SH-SY5Y (cell line): ENCODE results near the gene MACROD2.

ENCODE experiments used
- GATA2 ChIP-seq: IDR thresholded peaks from 2 replicates; pipeline ENCODE4 v1.6.1; 2011; ENCODE audit warnings: mild to moderate bottlenecking, low read depth, low read length
- GATA3 ChIP-seq: IDR thresholded peaks from 2 replicates; pipeline ENCODE4 v1.6.1; 2011; ENCODE audit warnings: low read depth, mild to moderate bottlenecking, low read length, moderate library complexity

DNA sequence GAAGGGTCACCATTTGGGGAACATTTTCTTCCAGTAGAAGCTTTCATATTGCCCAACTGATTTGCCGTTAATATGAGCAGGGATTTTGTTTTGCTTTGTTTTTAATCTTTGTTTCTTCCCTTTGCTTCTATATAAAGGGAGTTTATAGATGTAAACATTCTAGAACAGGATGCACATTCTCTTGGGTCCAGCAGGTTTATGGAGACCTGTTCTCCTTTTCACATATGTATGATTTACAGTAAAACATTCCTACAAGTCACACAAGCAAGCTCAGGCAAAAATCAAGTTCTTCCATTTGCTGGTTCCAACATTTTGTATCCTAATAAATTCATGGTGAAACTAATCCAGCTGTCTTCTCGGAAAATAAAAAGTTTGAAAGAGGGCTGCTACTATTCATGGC is 1424.5 kb downstream of the MACROD2 start:
- no peak for TF ChIP-seq GATA2
- no peak for TF ChIP-seq GATA3
